ENCODE data around the gene PRG3. TPM values are rescaled to one million over a fixed set of nuclear protein-coding genes. Genes with fewer than 3 reads are reported as not detected.
A peak's percentile ranks its signal among the peaks of the same experiment; 100 is the strongest.

Gene PRG3
- total and polyA plus RNA-seq, 2 donors (not counting 3 experiments of a cell fraction or from before 2014, with no cell fraction given) = not detected

GRCh38 chr11:57349491-57350274 lies 31.3 kb downstream of the PRG3 start:
- ChIA-PET POLR2A (no interaction called here), CTCF (interaction anchor here (0.6 to 2.3 kb wide), 23 partner anchors 9 to 710 kb away, joined by 3 to 13 read pairs (median 3); partner anchors contain the start of genes P2RX3 and RTN4RL2)
- no peak overlapping the region for H3K9ac ChIP-seq (replicated peaks; ENCODE audit: extremely low read depth, insufficient read depth, low read length)
- H3K79me2 ChIP-seq (ENCODE audit: control insufficient read depth, insufficient read depth, low read length) = no peaks in the 10 kb centered on the region
- FAIRE-seq (peak; percentile 15), DNase-seq (ENCODE audit: low read depth, low spot score) (peak; percentile 41)
- dilution Hi-C loops (cut with MboI; ENCODE audit: extremely low pct_ligation_motif_present, low sequenced_read_pairs) = no loop called here
- H4K20me1 ChIP-seq (replicated peaks; ENCODE audit: control insufficient read depth, extremely low read depth, insufficient read depth, low read length) = no peaks in the 10 kb centered on the region
- no peaks in the 10 kb centered on the region for H3K36me3 ChIP-seq (ENCODE audit: control insufficient read depth in 2 of 2, extremely low read depth in 1 of 2, insufficient read depth in 2 of 2, low read length in 2 of 2)
- no TSS peak for BruUV-seq (replicated peaks)
- H2AFZ ChIP-seq (ENCODE audit: low read depth, low read length) = peak overlapping the region; percentile 89
- no peaks in the 10 kb centered on the region for H3K9me3 ChIP-seq (replicated peaks; ENCODE audit: control insufficient read depth, insufficient read depth, low read length)
- no peak overlapping the region for H3K4me2 ChIP-seq (ENCODE audit: insufficient read depth, low read length)
- H3K27me3 ChIP-seq (ENCODE audit: control insufficient read depth in 2 of 2, insufficient read depth in 2 of 2, low read length in 2 of 2) = no peaks in the 10 kb centered on the region
- intact Hi-C loops (cut with micrococcal nuclease) = loop anchor here (1.0 to 5.0 kb wide), 3 partner anchors 58 to 1173 kb away; no protein-coding TSS in a partner anchor
- H3K4me1 ChIP-seq (ENCODE audit: control insufficient read depth, extremely low read depth, insufficient read depth, low read length) = no peaks in the 10 kb centered on the region
- TF ChIP-seq, protein P1, sequence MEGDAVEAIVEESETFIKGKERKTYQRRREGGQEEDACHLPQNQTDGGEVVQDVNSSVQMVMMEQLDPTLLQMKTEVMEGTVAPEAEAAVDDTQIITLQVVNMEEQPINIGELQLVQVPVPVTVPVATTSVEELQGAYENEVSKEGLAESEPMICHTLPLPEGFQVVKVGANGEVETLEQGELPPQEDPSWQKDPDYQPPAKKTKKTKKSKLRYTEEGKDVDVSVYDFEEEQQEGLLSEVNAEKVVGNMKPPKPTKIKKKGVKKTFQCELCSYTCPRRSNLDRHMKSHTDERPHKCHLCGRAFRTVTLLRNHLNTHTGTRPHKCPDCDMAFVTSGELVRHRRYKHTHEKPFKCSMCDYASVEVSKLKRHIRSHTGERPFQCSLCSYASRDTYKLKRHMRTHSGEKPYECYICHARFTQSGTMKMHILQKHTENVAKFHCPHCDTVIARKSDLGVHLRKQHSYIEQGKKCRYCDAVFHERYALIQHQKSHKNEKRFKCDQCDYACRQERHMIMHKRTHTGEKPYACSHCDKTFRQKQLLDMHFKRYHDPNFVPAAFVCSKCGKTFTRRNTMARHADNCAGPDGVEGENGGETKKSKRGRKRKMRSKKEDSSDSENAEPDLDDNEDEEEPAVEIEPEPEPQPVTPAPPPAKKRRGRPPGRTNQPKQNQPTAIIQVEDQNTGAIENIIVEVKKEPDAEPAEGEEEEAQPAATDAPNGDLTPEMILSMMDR (IDR thresholded peaks at IDR 0.05; ENCODE audit: extremely low read depth in 1 of 2, insufficient read depth in 1 of 2, low read depth in 1 of 2, low read length in 2 of 2) = peak; percentile 88 to 97
- TF ChIP-seq POLR2A (IDR thresholded peaks at IDR 0.05; ENCODE audit: low read depth, low read length) = no peak
- no peaks in the 10 kb centered on the region for H3K9me1 ChIP-seq (replicated peaks; ENCODE audit: control insufficient read depth, extremely low read depth, insufficient read depth, low read length)
- H3K27ac ChIP-seq (ENCODE audit: insufficient read depth, low read depth, low read length) = no peak overlapping the region
- H3K4me3 ChIP-seq (replicated peaks in 1 of 3; ENCODE audit: insufficient read depth in 1 of 3, low read depth in 1 of 3, low read length in 3 of 3) = no peak overlapping the region

- no TSS peak for BruUV-seq (replicated peaks)
Measured at GRCh38 chr11:57348636-57349313, 32.2 kb downstream of the PRG3 start.

More at GRCh38 chr11:57348636-57349313, 32.2 kb downstream of the PRG3 start:
- Histone ChIP-seq H3K4me2 (ENCODE audit: insufficient read depth, low read length) (no peak overlapping the region), H3K4me3 (replicated peaks in 1 of 3; ENCODE audit: insufficient read depth in 1 of 3, low read depth in 1 of 3, low read length in 3 of 3) (no peak overlapping the region), H3K79me2 (ENCODE audit: control insufficient read depth, insufficient read depth, low read length) (no peaks in the 10 kb centered on the region), H3K27ac (ENCODE audit: insufficient read depth, low read depth, low read length) (no peak overlapping the region), H3K4me1 (ENCODE audit: control insufficient read depth, extremely low read depth, insufficient read depth, low read length) (no peaks in the 10 kb centered on the region), H3K9ac (replicated peaks; ENCODE audit: extremely low read depth, insufficient read depth, low read length) (no peak overlapping the region), H4K20me1 (replicated peaks; ENCODE audit: control insufficient read depth, extremely low read depth, insufficient read depth, low read length) (no peaks in the 10 kb centered on the region), H3K9me1 (replicated peaks; ENCODE audit: control insufficient read depth, extremely low read depth, insufficient read depth, low read length) (no peaks in the 10 kb centered on the region), H3K36me3 (ENCODE audit: control insufficient read depth in 2 of 2, extremely low read depth in 1 of 2, insufficient read depth in 2 of 2, low read length in 2 of 2) (no peaks in the 10 kb centered on the region), H3K27me3 (ENCODE audit: control insufficient read depth in 2 of 2, insufficient read depth in 2 of 2, low read length in 2 of 2) (no peaks in the 10 kb centered on the region), H3K9me3 (replicated peaks; ENCODE audit: control insufficient read depth, insufficient read depth, low read length) (no peaks in the 10 kb centered on the region), H2AFZ (ENCODE audit: low read depth, low read length) (no peak overlapping the region)
- TF ChIP-seq, protein P1 (IDR thresholded peaks at IDR 0.05; ENCODE audit: extremely low read depth in 1 of 2, insufficient read depth in 1 of 2, low read depth in 1 of 2, low read length in 2 of 2) = no peak
- TF ChIP-seq EZH2 (IDR thresholded peaks at IDR 0.05; ENCODE audit: borderline replicate concordance, low read depth, low read length, severe bottlenecking) (no peak), MYC (IDR thresholded peaks at IDR 0.05; ENCODE audit: low read depth, low read length) (no peak), POLR2AphosphoS5 (IDR thresholded peaks at IDR 0.05; ENCODE audit: insufficient read depth, low read depth, low read length) (no peak), FOS (IDR thresholded peaks at IDR 0.05; ENCODE audit: borderline replicate concordance, insufficient read depth, low read length) (no peak), GATA2 (IDR thresholded peaks at IDR 0.05; ENCODE audit: insufficient read depth, insufficient read length, low read depth, low read length) (no peak), JUN (IDR thresholded peaks at IDR 0.05; ENCODE audit: borderline replicate concordance, insufficient read depth, insufficient read length, low read depth) (no peak), POLR2A (IDR thresholded peaks at IDR 0.05; ENCODE audit: low read depth, low read length) (no peak)
- TF ChIP-seq, protein P2, sequence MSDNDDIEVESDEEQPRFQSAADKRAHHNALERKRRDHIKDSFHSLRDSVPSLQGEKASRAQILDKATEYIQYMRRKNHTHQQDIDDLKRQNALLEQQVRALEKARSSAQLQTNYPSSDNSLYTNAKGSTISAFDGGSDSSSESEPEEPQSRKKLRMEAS (IDR thresholded peaks at IDR 0.05; ENCODE audit: insufficient read depth, insufficient read length) = no peak
- no peak for DNase-seq (ENCODE audit: low read depth, low spot score)
- CTCF ChIA-PET = interaction anchor here (1.3 to 2.3 kb wide), 2 partner anchors 111 to 178 kb away, joined by 4 to 5 read pairs; partner anchors contain the start of gene RTN4RL2
- intact Hi-C loops (cut with micrococcal nuclease) = loop anchor here (1.0 to 5.0 kb wide), 3 partner anchors 59 to 1174 kb away; no protein-coding TSS in a partner anchor
- dilution Hi-C loops (cut with MboI; ENCODE audit: extremely low pct_ligation_motif_present, low sequenced_read_pairs) = no loop called here
- POLR2A ChIA-PET = no interaction called here
- no peak for FAIRE-seq

Data from endothelial cell of umbilical vein (primary cell).